Natural killer cell (primary cell): ENCODE data around the gene ACTR5. TPM values are rescaled to one million over a fixed set of nuclear protein-coding genes. Genes with fewer than 3 reads are reported as not detected.

Experiments used
- ATAC-seq, 3 donors: fragments of 150-1000 bp in 2 of 3; fragments of 200-7000 bp in 1 of 3; cut with Tn5 transposase; 1 replicate in 1 of 3; 2 replicates in 2 of 3; pipeline ENCODE4 v1.10.0; 2021; ENCODE audit warnings: mild to moderate bottlenecking in 2 of 3, moderate library complexity in 2 of 3
- DNase-seq, 2 donors: peaks; one replicate each; pipeline versions ENCODE4 v3.0.0 to v3.0.0-alpha.2; 2013 to 2021; ENCODE audit warnings: mixed read lengths in 1 of 2
- H3K27ac ChIP-seq: one replicate; pipeline ENCODE4 v1.5.1; 2013; ENCODE audit warnings: mild to moderate bottlenecking, low read length
- H3K27me3 ChIP-seq: one replicate; pipeline ENCODE4 v1.6.1; 2013; ENCODE audit warnings: low read length; ENCODE audit not compliant: control insufficient read depth, insufficient read depth
- H3K36me3 ChIP-seq: one replicate; pipeline ENCODE4 v1.6.1; 2013; ENCODE audit warnings: low read length; ENCODE audit not compliant: control insufficient read depth, insufficient read depth
- H3K4me1 ChIP-seq: one replicate; pipeline ENCODE4 v1.6.1; 2013; ENCODE audit warnings: low read length; ENCODE audit not compliant: control insufficient read depth, insufficient read depth
- H3K4me3 ChIP-seq: one replicate; pipeline ENCODE4 v1.5.1; 2013; ENCODE audit warnings: low read length
- H3K9me3 ChIP-seq: one replicate; pipeline ENCODE4 v1.6.1; 2013; ENCODE audit warnings: low read length; ENCODE audit not compliant: control insufficient read depth, insufficient read depth
- H3K27ac Mint-ChIP-seq, 2 donors: one replicate each; pipeline ENCODE4 v1.8.0; 2022; ENCODE audit warnings: mild to moderate bottlenecking in 2 of 2, mixed read lengths in 2 of 2, moderate library complexity in 1 of 2
- H3K27me3 Mint-ChIP-seq, 2 donors: one replicate each; pipeline ENCODE4 v1.8.0; 2022; ENCODE audit warnings: low read depth in 2 of 2, mixed read lengths in 2 of 2
- H3K36me3 Mint-ChIP-seq: one replicate; pipeline ENCODE4 v1.8.0; 2022; ENCODE audit warnings: mixed read lengths
- H3K4me1 Mint-ChIP-seq, 2 donors: one replicate each; pipeline ENCODE4 v1.8.0; 2022; ENCODE audit warnings: mixed read lengths in 2 of 2
- H3K4me3 Mint-ChIP-seq: one replicate; pipeline ENCODE4 v1.8.0; 2022; ENCODE audit warnings: mild to moderate bottlenecking, moderate library complexity, mixed read lengths
- H3K9me3 Mint-ChIP-seq, 2 donors: one replicate each; pipeline ENCODE4 v1.8.0; 2022; ENCODE audit warnings: mixed read lengths in 2 of 2
- WGBS: methylation state at CpG from one replicate; pipeline ENCODE4 v1.1.7; 2013; ENCODE audit warnings: missing lambda C conversion rate; ENCODE audit not compliant: insufficient coverage; 5-methylcytosine and 5-hydroxymethylcytosine counted together
- intact Hi-C: fragments of 100-400 bp; cut with micrococcal nuclease; formaldehyde crosslinking; loops from one replicate; pipeline ENCODE4 v1.14.2; 2022
- total RNA-seq, 4 donors: library from RNA; stranded (reverse); fragments of 120-200 nt in 1 of 4; gene quantifications; one replicate each; pipeline versions ENCODE4 v1.2.3 to v1.2.4, GENCODE V29; 2013 to 2022
- TF ChIP-seq, protein P1 (sequence below): fragments of 200-600 bp; IDR thresholded peaks from one replicate; pipeline ENCODE4 v1.8.0; 2022; ENCODE audit warnings: antibody characterized with exemption

The ACTR5 gene
- total RNA-seq, 3 donors from 2014 or later (not counting 1 experiment from before 2014, with no cell fraction given) = 14.4 to 17.7 (median 17.6) TPM

GRCh38 chr20:38809942-38810341 is 61.7 kb downstream of the ACTR5 start:
- peaks cover 14% of the 10 kb centered on the region for H3K36me3 ChIP-seq
- H3K9me3 Mint-ChIP-seq = no peaks in the 10 kb centered on the region
- H3K4me1 ChIP-seq = peaks cover 62% of the 10 kb centered on the region
- DNase-seq (no peak), ATAC-seq (no peak)
- intact Hi-C loops = no loop called here
- no peak overlapping the region for H3K4me3 ChIP-seq
- H3K4me3 Mint-ChIP-seq = no peak overlapping the region
- peaks cover 7% of the 10 kb centered on the region for H3K36me3 Mint-ChIP-seq
- no peaks in the 10 kb centered on the region for H3K9me3 ChIP-seq
- H3K27me3 ChIP-seq = no peaks in the 10 kb centered on the region
- no peaks in the 10 kb centered on the region for H3K27me3 Mint-ChIP-seq
- 81% methylated on average over 5 of the region's 6 CpGs for WGBS
- H3K4me1 Mint-ChIP-seq = peaks cover 78 to 80% of the 10 kb centered on the region in 2 donors
- peak overlapping the region in 1 of 2 donors; percentile 83 for H3K27ac Mint-ChIP-seq
- H3K27ac ChIP-seq = no peak overlapping the region
- TF ChIP-seq, protein P1, sequence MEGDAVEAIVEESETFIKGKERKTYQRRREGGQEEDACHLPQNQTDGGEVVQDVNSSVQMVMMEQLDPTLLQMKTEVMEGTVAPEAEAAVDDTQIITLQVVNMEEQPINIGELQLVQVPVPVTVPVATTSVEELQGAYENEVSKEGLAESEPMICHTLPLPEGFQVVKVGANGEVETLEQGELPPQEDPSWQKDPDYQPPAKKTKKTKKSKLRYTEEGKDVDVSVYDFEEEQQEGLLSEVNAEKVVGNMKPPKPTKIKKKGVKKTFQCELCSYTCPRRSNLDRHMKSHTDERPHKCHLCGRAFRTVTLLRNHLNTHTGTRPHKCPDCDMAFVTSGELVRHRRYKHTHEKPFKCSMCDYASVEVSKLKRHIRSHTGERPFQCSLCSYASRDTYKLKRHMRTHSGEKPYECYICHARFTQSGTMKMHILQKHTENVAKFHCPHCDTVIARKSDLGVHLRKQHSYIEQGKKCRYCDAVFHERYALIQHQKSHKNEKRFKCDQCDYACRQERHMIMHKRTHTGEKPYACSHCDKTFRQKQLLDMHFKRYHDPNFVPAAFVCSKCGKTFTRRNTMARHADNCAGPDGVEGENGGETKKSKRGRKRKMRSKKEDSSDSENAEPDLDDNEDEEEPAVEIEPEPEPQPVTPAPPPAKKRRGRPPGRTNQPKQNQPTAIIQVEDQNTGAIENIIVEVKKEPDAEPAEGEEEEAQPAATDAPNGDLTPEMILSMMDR = no peak

- peaks cover 16% of the 10 kb centered on the region for H3K36me3 Mint-ChIP-seq
- peaks cover 14% of the 10 kb centered on the region for H3K36me3 ChIP-seq
- TF ChIP-seq, protein P1 = no peak
- 70% methylated on average over 4 of the region's 4 CpGs for whole genome bisulfite sequencing
- peak in 1 of 2 donors; percentile 32 for DNase-seq
- no peaks in the 10 kb centered on the region for H3K9me3 ChIP-seq
- no peak for ATAC-seq
- H3K4me1 Mint-ChIP-seq = peaks cover 84% of the 10 kb centered on the region in 2 donors
- H3K4me1 ChIP-seq = peaks cover 57% of the 10 kb centered on the region
- peak overlapping the region; percentile 22 for H3K4me3 Mint-ChIP-seq
- peak overlapping the region; percentile 44 to 83 for H3K27ac Mint-ChIP-seq
- no peaks in the 10 kb centered on the region for H3K27me3 ChIP-seq
- H3K27me3 Mint-ChIP-seq = no peaks in the 10 kb centered on the region
- no peaks in the 10 kb centered on the region for H3K9me3 Mint-ChIP-seq
- H3K4me3 ChIP-seq = no peak overlapping the region
- intact Hi-C loops = no loop called here
- no peak overlapping the region for H3K27ac ChIP-seq
Observed at GRCh38 chr20:38810926-38811630, 62.8 kb downstream of the ACTR5 start.

GRCh38 chr20:38811769-38812168 is 63.5 kb downstream of the ACTR5 start:
- Mint-ChIP-seq H3K36me3 (peaks cover 16% of the 10 kb centered on the region), H3K4me1 (peaks cover 87 to 91% of the 10 kb centered on the region in 2 donors), H3K27ac (peak overlapping the region; percentile 44 to 83), H3K9me3 (no peaks in the 10 kb centered on the region), H3K4me3 (peak overlapping the region; percentile 21), H3K27me3 (no peaks in the 10 kb centered on the region)
- ATAC-seq (no peak), DNase-seq (no peak)
- H3K27me3 ChIP-seq = no peaks in the 10 kb centered on the region
- H3K4me1 ChIP-seq = peaks cover 55% of the 10 kb centered on the region
- TF ChIP-seq, protein P1 = no peak
- intact Hi-C loops = no loop called here
- H3K4me3 ChIP-seq = no peak overlapping the region
- peaks cover 17% of the 10 kb centered on the region for H3K36me3 ChIP-seq
- H3K27ac ChIP-seq = no peak overlapping the region
- 81% methylated on average over 4 of the region's 4 CpGs for WGBS
- no peaks in the 10 kb centered on the region for H3K9me3 ChIP-seq
